Activated CD4-positive, alpha-beta T cell treated with anti-CD3 and anti-CD28 coated beads, Interleukin-2, amount 50 U/mL, for 16 hours (primary cell): ENCODE data around the gene NAA10.

Source experiments
- DNase-seq: peaks from one replicate; pipeline ENCODE4 v3.0.0-alpha.2; 2020

The NAA10 gene

DNA sequence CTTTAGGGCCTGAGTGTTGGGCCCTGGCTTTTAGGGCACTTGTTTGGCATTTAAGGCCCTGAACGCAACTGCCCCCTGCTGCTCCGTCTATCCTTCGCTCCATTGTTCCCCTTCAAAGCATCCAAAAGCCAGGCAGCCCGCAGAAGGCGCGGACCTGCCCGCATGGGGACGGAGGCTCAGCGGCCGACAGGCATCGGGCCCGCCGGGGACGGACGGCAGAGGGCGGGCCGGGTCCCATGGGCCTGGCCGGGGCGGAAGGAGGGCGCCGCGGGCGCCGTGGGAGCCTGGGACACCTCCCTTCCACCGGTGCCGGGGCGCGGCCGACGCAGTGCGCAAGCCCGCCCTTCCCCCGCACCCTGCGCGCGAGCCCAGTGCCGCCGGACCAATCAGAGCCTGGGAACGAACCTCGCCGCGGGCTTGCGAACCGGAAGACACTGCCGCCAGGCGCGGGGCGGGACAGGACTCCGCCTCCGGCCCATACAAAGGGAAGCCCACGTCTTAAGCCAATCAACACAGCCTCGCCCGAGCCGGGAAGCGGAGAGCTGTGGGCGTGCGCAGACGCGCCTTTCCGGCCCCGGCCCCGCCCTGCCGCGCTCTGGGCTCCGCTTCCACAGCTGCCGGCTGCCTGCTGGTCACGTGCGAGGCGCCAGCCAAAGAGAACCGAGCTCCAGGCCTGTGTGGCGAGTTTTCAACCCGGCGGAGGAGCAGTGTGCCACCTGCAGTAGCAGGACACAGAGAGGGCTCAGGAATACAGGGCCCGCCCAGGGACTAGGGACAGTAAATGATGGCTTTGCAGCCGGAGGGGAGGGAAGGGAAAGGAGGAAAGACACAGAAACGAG lies 6.7 kb downstream of the NAA10 start:
- DNase-seq = peak; percentile 99

DNA sequence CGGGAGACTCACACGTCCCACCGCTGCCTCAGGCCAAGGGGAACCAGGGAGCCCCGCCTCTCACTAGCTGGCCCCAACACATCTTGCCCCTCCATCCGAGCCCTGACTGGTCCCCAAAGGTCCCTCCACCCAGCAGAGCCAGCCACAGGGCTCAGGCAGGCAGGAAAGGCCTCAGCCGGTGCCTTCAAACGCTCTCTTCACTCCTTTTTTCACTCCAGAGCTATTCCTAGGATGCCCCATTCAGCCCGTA lies 7.2 kb downstream of the NAA10 start:
- no peak for DNase-seq

DNA sequence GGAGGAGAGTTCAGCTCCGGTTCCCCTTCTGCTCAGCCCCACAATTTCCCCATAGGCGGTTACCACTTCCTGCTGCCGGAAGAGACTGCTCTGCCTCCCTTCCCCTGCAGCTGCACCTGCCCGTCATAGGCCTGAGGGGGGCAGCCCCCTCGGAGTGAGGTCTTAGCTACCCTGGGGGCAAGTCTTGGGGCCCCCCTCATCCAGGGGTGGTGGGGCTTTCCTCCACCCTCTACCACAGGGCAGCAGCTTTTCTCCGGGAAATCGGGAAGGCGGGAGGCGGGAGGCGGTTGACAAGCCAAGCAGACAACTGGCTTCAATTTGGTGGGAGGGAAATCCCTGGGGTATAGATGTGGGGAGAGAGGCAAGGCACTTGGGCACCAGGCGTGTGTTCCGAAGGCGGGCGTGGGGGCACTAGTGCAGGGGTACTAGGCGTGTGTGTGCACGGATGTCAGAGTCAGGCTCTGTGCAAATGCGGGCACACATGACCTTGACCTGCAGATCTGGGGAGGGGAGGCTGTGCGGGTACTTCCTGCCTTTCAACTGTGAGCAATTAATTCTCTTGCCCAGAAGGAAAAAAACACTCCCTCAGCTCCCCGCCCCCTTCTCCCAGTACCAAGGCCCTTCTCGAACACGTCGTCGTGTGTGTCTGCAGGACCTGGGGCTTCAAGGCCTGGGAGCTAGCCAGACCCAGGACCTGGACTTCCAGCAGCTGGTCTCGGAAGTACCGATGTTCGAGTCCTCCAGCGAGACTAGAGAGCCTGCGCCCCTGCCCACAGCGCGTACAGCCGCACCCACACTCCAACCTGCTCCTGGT lies 7.8 kb downstream of the NAA10 start:
- DNase-seq = peak; percentile 88

DNA sequence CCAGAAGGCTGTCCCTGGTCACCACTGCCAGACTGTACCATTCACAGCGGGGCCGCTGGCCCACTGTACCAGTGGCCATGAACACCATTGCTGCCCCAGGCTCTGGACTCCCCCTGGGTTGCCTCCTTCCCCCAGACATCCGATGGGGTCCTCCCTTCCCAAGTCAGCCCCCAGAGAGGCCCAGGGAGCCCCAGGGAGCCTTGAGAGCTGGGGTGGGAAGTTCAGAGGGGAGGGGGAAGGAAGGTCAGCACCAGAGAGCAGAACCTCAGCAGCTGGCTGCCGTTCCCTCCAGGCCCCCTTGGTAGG lies 8.3 kb downstream of the NAA10 start:
- DNase-seq = no peak

DNA sequence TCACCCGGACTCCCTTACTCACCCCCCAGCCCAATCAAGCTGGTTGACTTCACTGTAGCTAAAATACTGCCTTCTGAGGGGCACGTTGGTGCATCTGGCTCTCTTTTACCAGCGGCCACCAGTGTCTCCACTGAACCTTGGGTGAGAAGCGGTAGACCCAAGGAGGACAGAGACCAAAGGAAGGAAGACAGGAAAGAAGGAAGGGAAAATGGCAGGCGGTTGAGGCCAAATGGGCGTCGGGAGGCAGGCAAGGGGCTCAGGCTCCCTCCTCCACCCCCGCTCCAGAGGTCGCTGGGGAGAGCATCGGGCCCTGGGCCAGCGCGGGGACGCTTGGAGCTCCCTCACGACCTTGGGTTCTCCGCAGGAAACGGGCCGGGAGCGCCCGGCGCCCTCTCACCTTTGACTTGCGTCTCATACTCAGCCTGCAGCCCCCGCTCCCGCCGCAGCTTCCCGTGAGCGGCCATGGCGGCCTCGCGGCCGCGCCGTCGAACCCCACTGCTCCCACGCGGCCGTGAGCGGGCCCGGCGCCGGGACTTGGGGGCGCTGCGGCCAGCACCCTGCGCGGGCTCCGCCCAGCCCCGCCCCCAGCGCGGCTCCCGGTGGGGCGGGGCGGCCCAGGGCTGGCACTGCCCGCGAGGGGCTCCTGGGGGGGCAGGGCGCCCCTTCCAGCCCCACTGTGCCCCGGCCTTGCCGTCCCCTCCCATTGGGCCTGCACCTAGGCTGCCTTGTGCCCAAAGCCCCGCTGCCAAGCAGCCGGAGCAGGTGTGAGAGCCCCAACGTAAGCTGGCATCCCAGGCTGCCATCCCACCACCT lies 8.9 kb downstream of the NAA10 start, which contains the start of gene ARHGAP4:
TSS of gene ARHGAP4 (minus strand) at position 526 of the 813 bp plus-strand sequence. CDS start at position 464, 62 bp downstream.
- peak; percentile 56 for DNase-seq

DNA sequence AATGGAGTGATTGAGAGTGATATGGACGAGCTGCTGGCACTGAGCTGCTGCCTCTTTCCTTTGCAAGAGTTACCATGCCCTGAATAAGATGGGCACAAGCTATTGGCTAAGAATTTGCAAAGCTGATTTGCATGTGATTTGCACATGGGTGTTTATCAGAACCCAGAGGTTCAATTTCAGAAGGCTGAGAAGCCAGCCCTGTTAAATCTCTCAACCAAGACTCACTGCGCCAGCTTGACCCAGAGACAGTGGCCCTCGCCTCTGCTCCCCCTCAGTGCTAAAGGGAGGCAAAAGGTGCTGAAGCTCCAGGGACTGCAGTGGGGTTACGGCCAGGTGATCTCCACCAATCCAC lies 9.5 kb downstream of the NAA10 start:
- DNase-seq = peak; percentile 51

DNA sequence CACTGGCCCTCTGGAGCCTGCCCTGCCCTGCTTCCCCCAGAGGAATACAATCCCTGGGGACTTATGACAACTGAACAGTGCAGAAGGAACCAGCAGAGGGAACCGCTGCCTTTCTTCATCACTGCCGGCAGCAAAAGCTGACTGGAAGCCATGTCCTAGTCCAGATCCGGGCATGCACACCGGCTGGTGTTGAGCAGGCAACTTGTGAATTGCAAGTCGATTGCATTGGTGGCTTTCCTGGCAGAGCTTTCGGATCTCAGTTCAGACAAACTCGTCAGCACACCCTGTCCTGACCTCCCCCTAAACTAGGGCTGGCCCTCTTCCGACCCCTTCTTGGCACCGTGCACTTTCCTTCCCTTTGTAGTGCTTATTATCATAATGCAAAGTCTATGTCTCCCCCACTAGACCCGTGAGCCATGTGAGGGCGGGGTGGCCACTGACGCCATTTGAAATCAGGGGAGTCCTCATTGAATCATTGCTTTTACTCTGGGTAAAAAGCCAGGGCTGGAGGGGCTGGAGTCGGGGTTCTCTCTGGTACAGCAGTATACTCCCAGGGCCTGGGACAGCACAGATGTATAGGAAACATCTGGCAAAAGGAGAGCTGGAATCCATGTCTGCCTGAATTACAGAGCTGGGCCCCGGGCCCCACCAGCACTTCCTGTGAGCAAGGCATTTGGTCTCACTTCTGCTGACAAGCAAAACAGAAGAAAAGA lies 10.5 kb downstream of the NAA10 start:
- DNase-seq = peak; percentile 44

DNA sequence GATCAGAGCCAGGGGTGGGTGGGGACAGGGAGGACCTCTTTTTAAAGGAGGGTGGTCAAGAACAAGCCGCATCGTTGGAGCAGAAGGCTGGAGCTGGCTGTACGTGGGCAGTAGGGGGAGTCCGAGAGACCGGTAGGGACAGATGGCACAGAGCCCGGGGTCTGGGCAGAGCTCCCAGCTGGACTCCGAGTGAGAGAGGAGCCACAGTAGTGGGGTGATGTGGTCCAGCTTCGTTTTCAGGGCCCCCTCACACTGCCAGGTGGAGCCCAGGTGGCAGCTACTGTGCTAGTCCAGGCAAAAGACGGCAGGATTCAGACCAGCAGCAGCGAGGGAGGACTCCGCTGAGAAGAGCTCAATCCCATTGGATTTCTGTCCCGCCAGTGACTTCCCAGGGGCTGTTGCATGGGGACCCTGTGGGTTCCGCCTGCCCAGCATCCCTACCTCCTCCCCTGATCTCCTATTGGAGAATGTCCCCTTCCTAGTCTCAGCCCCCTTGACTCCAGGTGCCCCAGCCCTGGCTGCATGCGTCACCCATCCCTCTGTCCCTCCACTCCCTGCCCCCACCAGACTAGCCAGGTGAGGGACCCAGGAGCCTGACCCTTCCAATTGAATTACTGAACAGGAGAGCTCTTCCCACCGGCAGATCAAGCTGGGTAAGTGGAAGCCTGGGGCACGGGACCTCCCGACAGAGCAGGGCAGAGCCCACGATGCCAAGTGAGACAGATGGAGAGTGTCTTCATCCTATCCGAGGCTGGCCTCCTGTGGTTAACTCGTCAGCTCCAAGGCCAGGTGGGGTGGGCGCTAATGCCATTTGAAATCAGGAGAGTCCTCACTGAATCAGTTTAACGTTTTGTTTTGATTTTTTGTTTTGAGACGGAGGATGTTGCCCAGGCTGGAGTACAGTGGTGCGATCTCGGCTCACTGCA lies 11.6 kb downstream of the NAA10 start:
- peak; percentile 35 for DNase-seq

DNA sequence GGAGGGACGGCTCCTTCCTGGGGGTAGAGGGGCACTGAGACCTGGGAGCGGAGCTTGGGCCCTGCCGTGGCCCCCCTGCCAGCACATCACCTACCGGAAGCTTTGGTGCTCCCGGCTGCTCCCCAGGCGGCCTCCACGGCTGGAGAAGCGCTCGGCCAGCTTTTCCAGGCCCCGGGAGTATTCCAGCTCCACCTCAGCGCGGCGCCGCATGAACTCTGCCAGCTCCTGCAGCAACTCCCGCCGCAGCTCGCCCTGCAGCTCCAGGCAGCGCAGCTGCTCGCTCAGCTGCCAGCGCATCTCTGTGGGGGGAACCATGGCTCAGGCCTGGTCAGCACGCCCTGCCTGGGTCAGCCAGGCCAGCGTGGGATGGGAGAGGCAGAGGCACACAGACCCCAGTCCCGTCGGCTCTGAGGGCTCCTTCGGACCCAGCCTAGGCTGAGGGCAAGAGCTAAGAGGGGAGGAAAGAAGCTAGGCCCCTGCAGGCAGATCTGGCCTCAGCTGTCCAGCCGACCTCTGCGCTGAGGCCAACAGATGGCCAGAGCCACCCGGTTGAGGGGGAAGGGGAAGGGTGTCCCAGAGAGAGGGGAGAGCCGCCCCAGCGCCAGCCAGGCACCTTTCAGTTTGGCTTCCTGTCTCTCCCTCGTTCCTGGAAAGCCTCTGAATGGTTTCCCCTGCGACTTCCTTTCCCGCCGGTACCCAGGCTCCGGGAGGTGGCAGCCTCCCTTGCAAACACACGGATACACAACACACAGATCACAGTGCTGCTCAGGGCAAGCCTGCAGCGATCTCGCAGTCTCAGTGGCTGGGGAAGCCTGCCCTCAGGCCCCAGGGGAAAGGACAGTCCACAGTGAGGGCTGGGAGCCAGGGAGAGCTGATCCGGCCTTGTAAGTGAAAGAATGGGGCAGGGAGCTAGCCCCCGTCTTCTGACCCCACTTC lies 13.1 kb downstream of the NAA10 start:
- DNase-seq = peak; percentile 42

DNA sequence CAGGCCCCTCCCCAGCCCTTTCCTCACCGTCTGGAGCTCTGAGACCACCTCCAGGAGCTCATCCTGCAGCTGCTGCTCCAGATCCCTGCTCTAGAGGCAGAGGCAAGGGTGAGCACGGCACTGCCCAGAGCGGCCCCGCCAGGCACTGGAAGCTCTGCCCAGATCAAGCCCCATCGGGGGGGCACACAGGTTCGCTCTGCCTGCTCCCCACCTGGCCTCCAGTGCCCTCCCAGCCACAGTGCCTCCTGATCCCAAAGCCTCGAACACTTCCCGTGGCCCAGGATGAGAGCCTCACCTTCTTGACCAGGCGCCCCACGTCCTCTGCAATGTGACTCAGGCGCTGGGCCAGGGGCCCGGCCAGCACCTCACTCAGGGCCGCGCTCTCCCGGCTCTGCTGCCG lies 13.8 kb downstream of the NAA10 start:
- no peak for DNase-seq

DNA sequence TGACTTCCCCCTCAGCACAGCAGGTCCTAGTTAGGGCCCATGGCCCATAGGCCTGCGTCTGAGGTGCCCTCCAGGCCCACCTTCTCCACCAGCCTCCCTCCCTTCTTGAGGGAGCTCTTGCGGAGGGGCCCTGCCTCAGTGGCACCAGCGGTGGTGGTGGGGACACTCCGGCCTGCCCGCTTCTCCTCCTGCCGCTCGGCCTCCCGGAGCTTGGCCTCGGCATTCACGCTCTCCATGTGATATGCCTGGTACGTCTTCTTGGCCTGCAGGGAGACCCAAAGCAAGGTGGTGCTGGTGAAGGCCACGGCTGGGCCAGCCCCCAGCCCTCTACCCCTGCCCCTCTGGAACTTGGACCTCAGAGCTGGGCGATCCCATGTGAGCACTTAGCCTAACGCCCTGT lies 14.3 kb downstream of the NAA10 start:
- no peak for DNase-seq

DNA sequence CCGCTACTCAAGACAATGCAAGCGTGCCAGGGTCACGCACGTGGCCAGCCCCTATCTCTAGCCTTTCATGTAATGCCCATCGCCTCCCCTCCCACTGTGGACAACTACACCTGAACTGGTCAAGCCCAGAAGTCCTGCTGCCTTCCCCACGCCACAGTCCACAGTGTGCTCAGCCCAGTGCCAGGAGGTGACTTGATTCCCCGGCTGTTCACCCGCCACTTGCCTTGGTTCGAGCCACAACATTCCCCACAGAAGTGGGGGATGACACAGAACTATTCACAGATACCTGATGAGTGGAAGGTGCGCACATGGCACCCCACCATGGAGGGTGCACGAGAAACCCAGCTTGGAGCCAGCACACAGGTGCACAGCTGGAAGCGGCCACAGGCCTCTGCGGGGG lies 15.6 kb downstream of the NAA10 start:
- DNase-seq = no peak

DNA sequence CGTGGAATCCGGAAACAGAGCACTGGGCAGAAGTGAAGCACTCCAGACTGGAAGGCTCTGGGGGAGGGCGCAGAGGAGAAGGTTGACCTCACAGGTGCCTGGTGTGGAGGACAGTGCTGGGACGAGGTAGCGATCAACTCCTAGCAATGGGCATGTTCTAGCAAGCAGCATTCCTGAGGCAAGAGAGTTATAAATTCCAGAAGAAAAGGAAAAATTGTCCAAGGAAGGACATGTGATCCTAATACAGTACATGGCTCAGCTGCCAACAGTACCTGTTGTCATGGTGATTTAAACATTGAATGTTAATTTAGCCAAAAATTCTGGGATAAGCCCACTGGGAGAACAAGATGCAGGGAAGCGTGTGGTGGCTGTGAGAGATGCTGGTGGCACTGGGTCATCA lies 17.0 kb downstream of the NAA10 start:
- DNase-seq = no peak

DNA sequence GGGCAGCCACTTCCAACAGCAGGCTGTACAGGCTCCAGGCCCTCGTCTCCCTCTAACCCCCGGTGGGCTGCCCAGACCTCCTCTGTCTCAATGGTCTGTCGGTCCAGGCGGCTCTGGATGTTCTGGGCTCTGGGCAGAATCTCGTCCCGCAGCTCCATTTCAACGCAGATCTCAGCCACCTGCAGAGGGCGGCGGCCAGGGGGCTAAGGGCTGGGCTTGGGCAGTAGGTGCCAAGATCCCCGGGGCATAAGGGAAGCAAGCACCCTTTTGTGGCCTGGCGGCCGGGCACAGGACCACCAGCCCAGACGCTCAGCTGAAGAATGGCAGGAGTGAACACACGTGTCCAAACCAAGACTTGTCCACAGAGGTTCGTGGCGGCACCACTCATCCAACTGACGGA lies 21.1 kb downstream of the NAA10 start:
- no peak for DNase-seq

DNA sequence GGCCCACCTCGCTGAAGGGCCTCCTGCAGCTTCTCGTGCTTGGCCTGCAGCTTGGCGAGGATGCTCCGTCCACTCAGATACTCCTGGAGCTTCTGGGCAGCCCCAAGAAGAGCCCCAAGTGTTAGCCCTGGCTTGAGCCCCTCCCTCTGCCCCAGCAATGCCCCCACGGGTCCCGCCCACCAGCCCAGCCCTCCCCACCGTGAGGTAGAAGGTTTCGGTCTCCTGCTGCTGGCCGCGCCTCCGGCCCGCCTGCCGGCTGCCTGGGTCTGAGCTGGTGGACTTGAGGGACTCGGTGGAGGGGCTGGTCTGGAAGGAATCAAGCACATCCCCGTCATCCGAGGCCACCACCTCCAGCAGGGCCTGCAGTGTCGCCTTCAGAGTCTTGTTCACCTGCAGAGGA lies 21.6 kb downstream of the NAA10 start:
- no peak for DNase-seq

DNA sequence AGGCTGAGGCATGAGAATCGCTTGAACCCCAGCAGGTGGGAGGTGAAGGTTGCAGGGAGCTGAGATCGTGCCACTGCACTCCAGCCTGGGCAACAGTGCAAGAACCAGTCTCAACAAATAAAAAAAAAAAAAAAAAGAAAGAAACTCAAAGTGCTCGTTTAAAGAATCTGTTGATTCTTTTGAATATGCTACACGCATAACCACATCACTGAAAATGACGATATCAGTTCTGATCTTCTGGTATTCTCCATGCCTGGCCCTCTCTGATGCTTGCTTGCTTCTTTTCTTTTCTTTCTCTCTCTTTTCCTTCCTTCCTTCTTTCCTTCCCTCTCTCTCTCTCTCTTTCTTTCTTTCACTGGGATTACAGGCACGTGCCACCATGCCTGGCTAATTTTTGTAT lies 23.0 kb downstream of the NAA10 start:
- no peak for DNase-seq

DNA sequence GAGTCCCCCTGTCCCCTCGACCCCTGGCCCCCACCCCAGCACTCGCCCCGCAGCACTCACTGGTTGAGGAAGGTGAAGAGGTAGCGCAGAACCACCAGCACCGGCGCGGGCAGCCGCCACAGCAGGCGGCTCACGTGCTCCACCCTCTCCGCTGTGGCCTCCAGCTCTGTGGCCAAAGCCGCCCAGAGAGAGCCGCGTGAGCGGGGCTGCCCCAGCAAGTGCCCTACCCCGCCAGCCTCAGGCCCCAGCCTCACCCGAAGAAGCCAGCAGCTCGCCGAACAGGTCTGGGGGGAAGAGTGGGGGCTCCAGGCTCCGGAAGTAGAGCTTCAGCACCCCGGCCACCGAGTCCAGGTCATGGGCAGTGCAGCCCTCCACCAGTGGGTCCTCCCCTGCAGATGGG lies 24.4 kb downstream of the NAA10 start:
- DNase-seq = no peak

DNA sequence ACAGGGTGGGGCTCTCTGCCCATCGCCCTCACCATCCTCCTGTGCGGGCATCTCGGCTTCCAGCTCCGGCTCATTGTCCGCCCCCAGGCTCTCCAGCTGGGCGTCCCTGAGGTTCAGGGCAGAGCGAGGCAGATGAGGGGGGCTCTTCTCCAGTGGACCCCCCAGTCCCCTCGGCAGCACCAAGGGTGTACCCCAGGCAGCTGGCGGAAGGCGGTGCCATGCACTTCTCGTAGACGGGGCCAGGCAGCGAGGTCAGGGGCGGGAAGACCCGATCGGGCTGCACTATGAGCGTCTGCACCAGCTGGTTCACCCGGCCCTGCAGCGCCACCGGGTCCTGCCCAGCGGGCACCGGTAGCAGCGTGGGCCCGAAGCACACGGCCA lies 24.9 kb downstream of the NAA10 start:
- no peak for DNase-seq

DNA sequence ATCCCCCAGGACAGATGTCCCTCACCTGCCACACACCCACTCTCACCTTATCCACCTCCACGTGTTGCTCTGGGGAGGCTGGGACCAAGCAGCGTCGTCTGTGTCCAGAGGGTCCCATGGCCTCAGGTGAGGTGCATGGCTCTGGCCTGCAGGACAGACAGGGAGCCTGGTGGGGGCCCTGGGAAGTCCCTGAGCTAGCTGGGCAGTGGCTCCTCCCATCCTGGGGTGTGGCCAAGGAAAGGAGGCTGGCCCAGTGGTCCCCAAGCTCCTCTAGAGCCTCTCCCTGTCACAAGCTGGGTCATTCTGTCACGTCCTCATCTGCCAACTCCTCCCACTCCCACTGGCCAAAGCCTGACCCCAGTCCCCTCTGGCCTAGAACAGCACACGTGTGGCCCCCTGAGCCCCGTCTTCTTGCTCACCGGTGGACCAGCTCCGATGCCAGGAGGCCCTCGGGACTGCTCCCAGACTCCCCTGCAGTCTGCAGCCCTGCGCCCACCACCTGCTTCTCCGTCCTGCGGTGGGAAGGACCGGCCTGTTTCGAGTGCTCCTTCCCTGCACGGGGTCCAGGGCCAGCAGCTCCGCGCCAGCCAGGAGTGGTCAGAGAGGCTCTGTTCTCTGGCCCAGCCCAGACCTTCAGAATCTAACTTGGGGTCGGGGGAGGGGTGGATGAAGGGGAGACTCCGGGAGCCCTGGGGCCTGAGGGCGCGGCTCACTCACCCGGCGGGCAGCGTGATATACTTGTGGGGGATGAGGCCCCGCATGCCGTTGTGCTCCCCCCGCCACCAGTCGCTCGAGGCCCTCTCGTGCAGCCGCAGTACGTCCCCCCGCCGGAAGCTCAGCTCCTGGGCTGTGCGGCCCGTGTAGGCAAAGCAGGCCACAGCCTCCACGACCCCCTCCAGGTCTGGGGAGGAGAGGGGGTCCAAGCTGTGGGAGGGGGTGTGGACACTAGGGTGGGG lies 25.5 kb downstream of the NAA10 start:
- no peak for DNase-seq
